Smooth muscle cell (in vitro differentiated cells): ENCODE measurements around the gene APAF1. TPM values are rescaled to one million over a fixed set of nuclear protein-coding genes. Genes with fewer than 3 reads are reported as not detected.

Source experiments
- DNase-seq: peaks from one replicate; lab custom pipeline; 2025; ENCODE audit not compliant: unreplicated experiment; lab: John Stamatoyannopoulos, UW
- H2AFZ ChIP-seq: fragments of 200-600 bp; sonication (generic); 2 replicates; pipeline ENCODE4 v1.6.0; 2016; ENCODE audit warnings: antibody characterized with exemption, low read depth, mild to moderate bottlenecking
- H3F3A ChIP-seq: fragments of 200-600 bp; sonication (generic); 2 replicates; pipeline ENCODE4 v1.6.0; 2017; ENCODE audit warnings: antibody characterized with exemption, low read depth
- H3K27ac ChIP-seq: fragments of 200-600 bp; sonication (generic); 2 replicates; pipeline ENCODE4 v1.5.1; 2016; ENCODE audit warnings: low read depth, mild to moderate bottlenecking
- H3K27me3 ChIP-seq: fragments of 200-600 bp; sonication (generic); 2 replicates; pipeline ENCODE4 v1.6.1; 2016; ENCODE audit warnings: low read depth, mild to moderate bottlenecking
- H3K36me3 ChIP-seq: fragments of 200-600 bp; sonication (generic); 2 replicates; pipeline ENCODE4 v1.5.1; 2016; ENCODE audit warnings: low read depth
- H3K4me1 ChIP-seq: fragments of 200-600 bp; sonication (generic); 2 replicates; pipeline ENCODE4 v1.5.1; 2016; ENCODE audit warnings: low read depth
- H3K4me2 ChIP-seq: fragments of 200-600 bp; sonication (generic); 2 replicates; pipeline ENCODE4 v1.6.0; 2016; ENCODE audit warnings: mild to moderate bottlenecking
- H3K4me3 ChIP-seq: fragments of 200-600 bp; sonication (generic); 2 replicates; pipeline ENCODE4 v1.5.1; 2016; ENCODE audit warnings: mild to moderate bottlenecking
- H3K79me2 ChIP-seq: fragments of 200-600 bp; sonication (generic); 2 replicates; pipeline ENCODE4 v1.6.0; 2016; ENCODE audit warnings: low read depth, mild to moderate bottlenecking
- H3K9ac ChIP-seq: fragments of 200-600 bp; sonication (generic); 2 replicates; pipeline ENCODE4 v1.6.0; 2016; ENCODE audit warnings: low read depth
- H3K9me3 ChIP-seq: fragments of 200-600 bp; sonication (generic); replicated peaks from 2 replicates; pipeline ENCODE4 v1.5.1; 2016; ENCODE audit warnings: low read depth
- H4K20me1 ChIP-seq: fragments of 200-600 bp; sonication (generic); 2 replicates; pipeline ENCODE4 v1.6.0; 2016; ENCODE audit warnings: low read depth
- WGBS: methylation state at CpG from one replicate; pipeline ENCODE4 v1.1.7; 2016; ENCODE audit warnings: low lambda C conversion rate; 5-methylcytosine and 5-hydroxymethylcytosine counted together
- polyA plus RNA-seq: library from polyadenylated mRNA; unstranded; fragments of >200 nt; fragmentation: Nextera tagmentation; extraction: Ambion mirVana; gene quantifications from 2 replicates; pipeline ENCODE4 v1.2.1, GENCODE V29; 2016
- total RNA-seq: library from RNA; depleted of rRNA; stranded (reverse); fragments of >200 nt; gene quantifications from 2 replicates; pipeline ENCODE4 v1.2.3, GENCODE V29; 2014
- TF ChIP-seq, protein P1 (sequence below): fragments of 200-600 bp; sonication (generic); IDR thresholded peaks from 2 replicates; pipeline ENCODE4 v1.5.1; 2017; ENCODE audit warnings: borderline replicate concordance, mild to moderate bottlenecking, antibody characterized with exemption; ENCODE audit not compliant: insufficient read depth, poor library complexity, severe bottlenecking

APAF1 gene
- total and polyA plus RNA-seq, 2 experiments from 2014 or later: 17.0 to 27.1 TPM

GRCh38 chr12:98698603-98699463, 53.7 kb downstream of the APAF1 start:
- peaks cover 15% of the 10 kb centered on the region for H3K36me3 ChIP-seq
- TF ChIP-seq, protein P1, sequence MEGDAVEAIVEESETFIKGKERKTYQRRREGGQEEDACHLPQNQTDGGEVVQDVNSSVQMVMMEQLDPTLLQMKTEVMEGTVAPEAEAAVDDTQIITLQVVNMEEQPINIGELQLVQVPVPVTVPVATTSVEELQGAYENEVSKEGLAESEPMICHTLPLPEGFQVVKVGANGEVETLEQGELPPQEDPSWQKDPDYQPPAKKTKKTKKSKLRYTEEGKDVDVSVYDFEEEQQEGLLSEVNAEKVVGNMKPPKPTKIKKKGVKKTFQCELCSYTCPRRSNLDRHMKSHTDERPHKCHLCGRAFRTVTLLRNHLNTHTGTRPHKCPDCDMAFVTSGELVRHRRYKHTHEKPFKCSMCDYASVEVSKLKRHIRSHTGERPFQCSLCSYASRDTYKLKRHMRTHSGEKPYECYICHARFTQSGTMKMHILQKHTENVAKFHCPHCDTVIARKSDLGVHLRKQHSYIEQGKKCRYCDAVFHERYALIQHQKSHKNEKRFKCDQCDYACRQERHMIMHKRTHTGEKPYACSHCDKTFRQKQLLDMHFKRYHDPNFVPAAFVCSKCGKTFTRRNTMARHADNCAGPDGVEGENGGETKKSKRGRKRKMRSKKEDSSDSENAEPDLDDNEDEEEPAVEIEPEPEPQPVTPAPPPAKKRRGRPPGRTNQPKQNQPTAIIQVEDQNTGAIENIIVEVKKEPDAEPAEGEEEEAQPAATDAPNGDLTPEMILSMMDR: no peak
- H3K4me3 ChIP-seq: no peak overlapping the region
- no peak overlapping the region for H3K27ac ChIP-seq
- H3K4me2 ChIP-seq: no peak overlapping the region
- H3K79me2 ChIP-seq: no peaks in the 10 kb centered on the region
- no peaks in the 10 kb centered on the region for H3K9me3 ChIP-seq
- H3F3A ChIP-seq: no peaks in the 10 kb centered on the region
- DNase-seq: no peak
- WGBS: 88% methylated on average over 6 of the region's 6 CpGs
- no peak overlapping the region for H2AFZ ChIP-seq
- H3K4me1 ChIP-seq: peaks cover 6% of the 10 kb centered on the region
- no peak overlapping the region for H3K9ac ChIP-seq
- H4K20me1 ChIP-seq: peaks cover 35% of the 10 kb centered on the region
- H3K27me3 ChIP-seq: no peaks in the 10 kb centered on the region

DNA sequence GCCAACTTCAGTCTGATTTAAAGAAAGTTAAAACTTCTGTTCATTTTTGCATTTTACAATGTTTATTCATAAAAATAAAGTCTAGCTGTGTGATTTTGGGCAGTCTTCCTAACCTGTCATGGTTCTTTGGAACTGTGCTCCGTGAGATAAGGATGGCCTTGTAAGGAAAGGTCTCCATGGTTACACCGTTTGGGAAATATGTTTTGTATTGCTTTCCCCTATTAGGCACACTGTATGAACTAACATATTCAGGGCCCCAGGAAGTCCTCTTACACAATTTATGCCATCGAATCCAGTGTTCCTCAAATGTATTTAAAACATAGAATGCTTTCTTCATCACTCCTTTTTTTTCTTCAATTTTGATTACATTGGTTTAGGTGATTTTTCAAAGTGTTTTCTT, 54.5 kb downstream of the APAF1 start:
- no peak for DNase-seq
- no peak overlapping the region for H3K4me3 ChIP-seq
- 90% methylated on average over 3 of the region's 3 CpGs for WGBS

DNA sequence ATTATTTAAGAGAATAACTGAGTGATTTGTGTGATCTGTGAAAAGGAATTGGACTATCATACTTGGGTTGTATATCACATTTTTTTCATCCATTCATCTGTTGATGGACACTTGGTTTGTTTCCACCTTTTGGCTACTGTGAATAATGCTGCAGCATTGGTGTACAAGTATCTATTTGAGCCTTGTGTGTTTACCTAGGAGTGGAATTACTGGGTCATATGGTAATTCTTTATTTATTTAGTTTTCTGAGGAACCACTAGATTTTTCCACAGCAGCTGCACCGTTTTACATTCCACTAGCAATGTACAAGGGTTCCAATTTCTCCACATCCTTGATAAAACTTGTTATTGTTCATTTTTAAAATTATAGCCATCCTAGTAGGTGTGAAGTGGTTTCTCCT, 56.1 kb downstream of the APAF1 start:
- Histone ChIP-seq H2AFZ (no peak overlapping the region), H3K4me3 (no peak overlapping the region), H4K20me1 (peaks cover 32% of the 10 kb centered on the region), H3K9ac (no peak overlapping the region), H3K9me3 (no peaks in the 10 kb centered on the region), H3F3A (no peaks in the 10 kb centered on the region), H3K27ac (no peak overlapping the region), H3K4me2 (no peak overlapping the region), H3K4me1 (peaks cover 2% of the 10 kb centered on the region), H3K36me3 (peaks cover 6% of the 10 kb centered on the region), H3K27me3 (no peaks in the 10 kb centered on the region), H3K79me2 (no peaks in the 10 kb centered on the region)
- TF ChIP-seq, protein P1: no peak
- DNase-seq: no peak
- WGBS: 87% methylated on average over 1 of the region's 1 CpG

More for the DNA sequence above, 54.5 kb downstream of the APAF1 start:
- Histone ChIP-seq H3K27ac (no peak overlapping the region), H3K4me1 (peaks cover 6% of the 10 kb centered on the region), H3K9me3 (no peaks in the 10 kb centered on the region), H4K20me1 (peaks cover 32% of the 10 kb centered on the region), H2AFZ (no peak overlapping the region), H3K9ac (no peak overlapping the region), H3K4me2 (no peak overlapping the region), H3K79me2 (no peaks in the 10 kb centered on the region), H3F3A (no peaks in the 10 kb centered on the region), H3K27me3 (no peaks in the 10 kb centered on the region), H3K36me3 (peaks cover 11% of the 10 kb centered on the region)
- TF ChIP-seq, protein P1: no peak
